NOMO-1 treated with dmso at 0.1 percent for 144 hours (cell line): ENCODE results near the gene ANGPT4.
"Not testable (repeated sequence)": the region's sequence is repeated elsewhere in the genome, so short reads cannot be mapped to it uniquely, and the experiment has no call there.

Source experiments
- DNase-seq: peaks from one replicate; lab custom pipeline; 2025; ENCODE audit not compliant: unreplicated experiment; lab: John Stamatoyannopoulos, UW

The ANGPT4 gene

GRCh38 chr20:878511-879307 lies 37.4 kb downstream of the ANGPT4 start:
- DNase-seq = no peak

GRCh38 chr20:877814-878213 lies 38.3 kb downstream of the ANGPT4 start:
- no peak for DNase-seq

DNA sequence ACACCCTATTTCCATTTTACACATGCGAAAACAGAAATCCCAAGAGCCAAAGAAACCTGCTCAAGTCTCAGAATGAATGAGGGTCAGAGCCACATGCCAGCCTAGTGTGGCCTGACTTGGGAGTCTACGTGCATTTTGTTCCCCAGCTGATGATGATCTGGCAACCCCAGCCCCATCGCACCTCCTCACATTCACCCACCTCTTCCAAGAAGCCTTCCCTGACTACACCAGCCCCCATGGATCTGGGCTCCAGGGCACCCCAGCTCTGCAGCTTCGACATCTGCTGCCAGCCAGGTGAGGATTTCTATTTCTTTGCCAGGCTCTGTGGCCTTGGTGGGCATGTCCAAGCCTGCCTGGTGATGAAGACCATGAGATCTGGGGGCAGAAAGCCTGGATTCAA lies 41.0 kb downstream of the ANGPT4 start:
- DNase-seq = no peak

DNA sequence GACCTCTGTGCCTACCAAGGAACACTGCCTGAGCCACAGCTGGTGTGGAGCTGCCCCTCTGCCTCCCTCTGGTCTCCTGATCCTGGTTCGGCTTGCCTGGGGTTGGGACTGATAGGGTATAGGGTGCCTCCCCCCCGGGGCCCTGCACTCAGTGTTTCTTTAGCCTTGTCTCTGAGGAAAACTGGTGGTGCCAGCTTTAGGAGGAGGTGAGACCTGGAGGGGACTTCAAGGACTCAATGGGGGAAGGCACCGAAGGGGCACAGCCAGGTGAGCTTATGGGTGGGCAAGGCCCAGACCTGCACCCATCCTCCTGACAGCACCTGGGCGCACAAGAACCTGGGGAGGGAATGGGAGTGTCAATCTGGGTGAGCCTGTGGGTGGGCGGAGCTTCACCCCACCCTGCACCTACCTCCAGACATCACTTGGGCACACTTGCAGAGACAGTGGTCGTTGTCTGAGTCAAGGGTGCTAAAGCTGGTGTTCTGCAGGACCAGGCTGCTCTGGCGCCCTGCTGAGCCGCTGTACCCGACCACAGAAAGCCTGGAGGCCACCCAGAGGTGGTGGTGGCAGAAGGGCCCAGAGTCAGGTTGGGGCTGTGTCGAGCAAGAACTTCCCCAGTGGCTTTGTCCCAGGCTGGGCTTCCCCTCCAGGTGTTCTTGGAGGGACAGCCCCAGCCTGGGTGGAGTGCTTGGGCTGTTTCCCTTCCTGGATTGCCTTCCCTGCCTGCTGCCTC lies 42.1 kb downstream of the ANGPT4 start:
- DNase-seq = no peak

DNA sequence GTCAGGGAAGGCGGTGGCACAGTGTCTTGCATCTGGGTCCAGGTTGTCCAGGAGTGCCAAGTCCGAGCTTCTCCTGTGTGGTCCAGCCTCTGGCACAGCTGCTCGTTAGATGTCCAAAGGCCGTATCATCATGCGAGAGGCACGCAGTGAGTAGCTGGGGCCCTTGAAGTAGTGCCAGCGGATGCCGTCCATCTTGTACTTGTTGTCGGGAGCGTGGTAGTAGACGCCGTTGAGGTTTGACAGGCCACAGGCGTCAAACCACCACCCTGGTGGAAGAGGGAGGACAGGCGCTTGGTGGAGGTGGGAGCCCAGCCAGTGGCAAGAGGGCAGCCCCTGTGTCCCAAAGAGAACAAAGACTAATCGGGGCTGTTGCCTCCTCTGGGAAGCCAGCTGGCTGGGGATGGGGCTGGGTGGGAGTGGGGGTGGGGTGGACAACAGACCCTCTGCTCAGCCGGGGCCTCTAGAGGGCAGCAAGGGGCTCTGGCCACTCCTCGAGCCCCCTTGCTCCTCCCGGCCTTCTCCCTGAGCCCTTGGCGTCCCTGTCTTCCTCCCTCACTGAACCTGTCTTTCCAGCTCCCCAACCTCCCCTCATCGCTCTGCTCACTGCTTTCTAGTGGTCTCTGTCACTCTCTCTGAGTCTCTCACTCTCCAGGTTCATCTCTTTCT lies 43.1 kb downstream of the ANGPT4 start:
- no peak for DNase-seq

DNA sequence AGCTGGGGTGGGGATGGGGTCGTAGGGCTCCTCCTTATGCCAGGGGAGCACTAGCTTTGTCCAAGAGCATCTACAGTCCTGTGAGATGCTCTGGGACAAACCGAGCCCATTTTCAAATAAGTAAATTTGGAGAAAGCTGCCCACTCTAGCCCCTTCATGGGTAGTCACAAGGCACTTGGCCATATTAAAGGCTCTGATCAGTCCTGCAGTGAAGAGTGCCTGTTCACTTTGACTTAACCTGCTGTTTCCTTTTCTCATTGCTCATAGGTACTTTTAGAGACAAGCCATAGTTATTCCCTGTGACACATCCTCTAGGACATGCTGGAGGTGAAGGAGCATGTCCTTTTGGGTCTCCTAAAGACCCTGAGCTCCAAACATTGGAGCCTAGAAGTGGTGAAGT lies 44.2 kb downstream of the ANGPT4 start:
- DNase-seq = no peak

DNA sequence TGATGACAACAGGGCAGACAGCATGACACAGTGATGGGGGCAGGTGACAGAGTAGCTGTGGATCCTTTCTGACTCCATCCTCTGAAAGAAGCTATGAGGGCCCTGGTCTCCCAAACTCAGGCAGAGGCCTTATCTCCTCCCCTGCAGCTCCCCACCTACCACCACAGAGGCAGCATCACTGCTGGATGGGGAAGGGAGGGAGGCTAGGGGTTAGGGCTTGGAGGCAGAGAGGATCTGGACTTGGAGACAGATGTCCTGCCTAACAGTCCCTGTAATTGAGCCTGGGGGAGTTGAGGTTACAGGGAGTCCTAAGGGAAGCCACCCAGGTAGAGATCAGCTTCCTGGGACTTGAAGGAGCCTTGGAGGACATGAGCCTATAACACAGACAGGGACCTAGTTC lies 44.7 kb downstream of the ANGPT4 start:
- DNase-seq = no peak

- no peak for DNase-seq
Measured at GRCh38 chr20:870758-871157, 45.4 kb downstream of the ANGPT4 start.

DNA sequence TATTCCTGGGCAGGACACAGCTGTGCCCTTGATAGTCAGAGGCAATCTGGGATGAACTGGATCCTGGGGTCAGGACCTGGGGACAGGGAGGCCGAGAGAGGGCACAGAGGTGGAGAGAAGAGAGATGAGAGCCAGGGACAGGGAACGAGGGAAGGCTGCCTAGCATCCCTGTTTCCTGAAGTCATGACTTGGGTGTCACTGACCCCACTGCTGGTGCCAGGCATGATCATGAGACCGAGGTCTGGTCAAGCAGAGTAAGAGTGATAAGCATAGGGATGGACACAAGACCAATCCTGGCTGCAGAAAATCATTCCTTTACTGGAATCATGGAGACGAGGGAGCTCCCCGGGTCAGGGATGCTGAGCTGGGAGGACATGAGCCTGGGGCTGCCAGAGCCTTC lies 46.5 kb downstream of the ANGPT4 start:
- DNase-seq = no peak

DNA sequence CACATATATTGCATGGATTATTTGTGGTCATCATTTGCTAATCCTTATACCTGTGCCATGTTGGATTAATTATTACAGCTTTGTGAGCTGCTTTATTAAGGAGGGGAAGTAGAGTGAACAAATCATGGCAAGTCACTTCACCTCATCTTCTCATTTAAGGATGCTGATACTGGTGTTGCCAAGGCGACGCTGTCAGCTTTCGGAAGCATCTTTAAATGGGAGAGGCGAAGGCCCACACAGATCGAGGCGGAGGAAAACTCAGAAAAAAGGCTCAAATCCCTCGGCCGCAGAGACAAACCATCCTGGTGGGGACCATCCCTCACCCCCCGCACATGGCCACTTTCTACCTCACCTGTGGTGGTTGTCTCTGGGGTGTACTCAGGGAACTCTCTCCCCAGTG lies 47.9 kb downstream of the ANGPT4 start:
- no peak for DNase-seq

DNA sequence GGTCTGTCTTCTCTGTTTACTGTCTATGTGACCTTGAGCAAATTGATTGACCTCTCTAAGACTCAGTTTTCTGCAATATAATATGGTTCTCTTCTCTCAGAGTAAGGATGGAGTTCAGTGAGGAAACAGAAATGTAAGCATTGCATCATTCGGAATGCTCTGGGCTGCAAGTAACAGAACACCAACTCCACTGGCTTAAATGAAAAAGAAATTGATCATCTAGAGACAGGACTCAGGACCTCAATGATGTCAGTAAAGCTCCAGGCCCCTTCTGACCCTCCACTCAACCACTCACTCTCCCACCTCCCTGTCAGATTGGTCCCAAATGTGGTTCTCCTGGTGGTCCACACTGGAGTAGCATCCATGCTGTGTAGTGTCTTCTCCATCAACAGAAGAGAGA lies 50.7 kb downstream of the ANGPT4 start:
- DNase-seq = no peak

- no peak for DNase-seq
Measured at GRCh38 chr20:860891-861290, 55.2 kb downstream of the ANGPT4 start.

GRCh38 chr20:859751-860231 lies 56.3 kb downstream of the ANGPT4 start:
- DNase-seq = no peak

- no peak for DNase-seq
Measured at GRCh38 chr20:858011-858410, 58.1 kb downstream of the ANGPT4 start.

DNA sequence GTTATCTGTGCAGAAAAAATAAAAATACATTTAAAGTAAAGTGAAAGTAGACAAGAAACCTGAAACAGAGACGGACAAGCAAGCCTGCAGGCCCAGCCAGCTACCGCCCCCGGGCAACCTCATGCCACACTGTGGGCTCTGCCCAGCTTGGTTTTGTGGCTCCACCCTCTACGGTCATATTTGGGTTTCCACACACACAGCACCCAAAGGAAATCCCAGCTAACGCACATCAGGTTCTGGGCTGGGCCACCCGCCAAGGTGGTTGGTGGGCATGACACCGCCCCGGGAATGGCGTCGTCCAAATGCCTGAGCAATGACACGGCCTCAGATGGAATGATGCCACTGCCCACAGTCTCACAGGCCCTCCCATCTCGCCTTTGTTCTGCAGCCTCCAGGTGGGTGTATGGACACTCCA lies 59.8 kb downstream of the ANGPT4 start:
- DNase-seq = no peak

DNA sequence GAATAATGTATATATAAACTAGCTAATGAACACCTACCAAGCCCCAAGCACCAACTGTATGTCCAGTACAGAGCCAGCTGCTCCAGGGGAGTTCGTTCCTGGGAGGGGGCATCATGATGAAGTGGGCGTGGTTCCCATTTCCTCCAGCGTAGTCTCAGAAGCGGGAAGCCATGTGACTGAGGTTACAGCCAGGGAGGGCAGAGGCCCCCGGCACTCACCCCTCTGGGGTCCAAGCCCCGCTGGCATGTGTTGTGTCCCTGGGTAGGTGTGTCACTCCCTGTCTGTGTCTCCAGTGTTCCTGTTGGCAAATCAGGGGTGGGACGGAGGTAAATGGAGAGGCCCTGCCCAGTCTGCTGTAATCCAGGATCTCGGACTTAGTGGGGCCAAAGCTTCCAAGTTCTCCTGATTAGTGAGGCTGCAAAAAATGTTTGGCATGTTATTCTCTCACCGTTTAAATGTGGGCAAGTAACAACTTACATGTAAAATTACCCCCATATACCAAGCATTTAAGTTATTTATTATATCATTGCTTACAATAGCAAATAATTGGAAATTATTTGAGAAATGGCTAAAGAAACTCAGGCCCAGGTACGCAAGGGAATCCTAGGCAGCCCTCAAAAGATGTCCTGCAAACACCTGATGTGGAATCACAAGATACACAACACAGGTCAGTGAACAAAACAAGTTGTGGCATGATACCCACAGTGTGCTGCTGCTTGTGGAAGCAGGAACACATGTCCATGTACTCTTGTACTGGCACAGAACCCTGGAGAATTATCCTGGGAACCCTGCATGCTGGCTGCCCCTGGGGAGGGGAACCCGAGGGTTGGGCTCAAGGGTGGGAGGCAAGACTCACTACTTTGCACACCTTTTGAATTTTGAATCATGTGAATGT lies 60.4 kb downstream of the ANGPT4 start:
- DNase-seq = no peak

- no peak for DNase-seq
Measured at GRCh38 chr20:854601-855000, 61.5 kb downstream of the ANGPT4 start.

GRCh38 chr20:853406-853996 lies 62.6 kb downstream of the ANGPT4 start:
- no peak for DNase-seq

DNA sequence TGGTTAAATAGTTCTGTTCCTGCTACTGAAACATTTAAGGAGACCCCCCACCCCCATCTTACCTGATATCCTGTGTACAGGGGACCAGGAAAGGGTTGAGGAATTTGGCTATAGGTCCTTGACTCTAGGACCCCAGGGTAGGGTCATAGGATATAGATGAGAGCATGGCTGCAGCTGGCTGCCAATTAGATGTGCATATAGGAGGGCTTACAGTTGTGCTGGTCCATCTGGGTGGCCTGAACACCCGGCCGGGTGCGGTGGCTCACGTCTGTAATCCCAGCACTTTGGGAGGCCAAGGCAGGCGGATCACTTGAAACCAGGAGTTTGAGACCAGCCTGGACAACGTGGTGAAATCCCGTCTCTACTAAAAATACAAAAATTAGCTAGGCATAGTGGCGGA lies 67.4 kb downstream of the ANGPT4 start:
- not testable (repeated sequence) for DNase-seq

DNA sequence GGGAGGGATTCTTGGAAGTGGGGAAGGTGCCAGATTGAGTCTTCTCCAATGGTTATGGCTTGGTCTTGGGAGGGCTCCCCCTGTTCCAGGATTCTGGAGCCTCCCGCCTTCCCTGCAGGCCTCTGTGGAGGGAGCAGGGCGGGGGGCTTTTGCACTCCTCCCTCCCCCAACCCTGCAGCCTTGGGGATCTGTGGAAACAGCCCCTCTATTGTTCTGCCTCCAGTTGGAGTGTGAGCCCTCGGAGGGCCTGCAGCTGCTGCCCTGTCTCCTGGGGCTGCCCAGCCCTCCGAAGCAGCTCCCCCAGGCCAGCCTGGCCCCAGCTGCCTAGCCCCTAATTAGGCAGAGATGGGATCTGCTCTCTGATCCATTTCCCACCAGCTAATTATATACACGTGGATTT lies 67.9 kb downstream of the ANGPT4 start:
- no peak for DNase-seq

- DNase-seq = peak; percentile 85
Measured at GRCh38 chr20:846894-847278, 69.2 kb downstream of the ANGPT4 start.
